Neutrophil (primary cell): Measurements from ENCODE around the gene PABPC1L.

Experiments used
- H3K27ac ChIP-seq: fragments of 200-600 bp; sonication (generic); 2 replicates; pipeline ENCODE4 v1.5.1; 2016; ENCODE audit warnings: mild to moderate bottlenecking, moderate library complexity
- H3K27me3 ChIP-seq: fragments of 200-600 bp; sonication (generic); 2 replicates; pipeline ENCODE4 v1.6.0; 2016; ENCODE audit warnings: mild to moderate bottlenecking
- H3K36me3 ChIP-seq: fragments of 200-600 bp; sonication (generic); 2 replicates; pipeline ENCODE4 v1.5.1; 2017
- H3K4me1 ChIP-seq, 2 experiments: fragments of 200-600 bp in 1 of 2; sonication (generic) in 1 of 2; 1 replicate in 1 of 2; 2 replicates in 1 of 2; pipeline versions ENCODE4 v1.5.1 to v1.6.1; 2013 to 2016; ENCODE audit warnings: low read depth in 1 of 2, low read length in 1 of 2, mild to moderate bottlenecking in 1 of 2, moderate library complexity in 1 of 2; ENCODE audit not compliant: control insufficient read depth in 1 of 2, insufficient read depth in 1 of 2
- H3K4me3 ChIP-seq, 2 experiments: fragments of 200-600 bp in 1 of 2; sonication (generic) in 1 of 2; 1 replicate in 1 of 2; 2 replicates in 1 of 2; pipeline ENCODE4 v1.5.1; 2013 to 2016; ENCODE audit warnings: low read depth in 1 of 2, low read length in 1 of 2, mild to moderate bottlenecking in 1 of 2, moderate library complexity in 1 of 2
- H3K9me3 ChIP-seq: fragments of 200-600 bp; sonication (generic); 2 replicates; pipeline ENCODE4 v1.5.1; 2016
- TF ChIP-seq, protein P1 (sequence below): fragments of 200-600 bp; sonication (generic); IDR thresholded peaks from 2 replicates; pipeline ENCODE4 v1.5.1; 2016; ENCODE audit warnings: antibody characterized with exemption

Gene PABPC1L

DNA sequence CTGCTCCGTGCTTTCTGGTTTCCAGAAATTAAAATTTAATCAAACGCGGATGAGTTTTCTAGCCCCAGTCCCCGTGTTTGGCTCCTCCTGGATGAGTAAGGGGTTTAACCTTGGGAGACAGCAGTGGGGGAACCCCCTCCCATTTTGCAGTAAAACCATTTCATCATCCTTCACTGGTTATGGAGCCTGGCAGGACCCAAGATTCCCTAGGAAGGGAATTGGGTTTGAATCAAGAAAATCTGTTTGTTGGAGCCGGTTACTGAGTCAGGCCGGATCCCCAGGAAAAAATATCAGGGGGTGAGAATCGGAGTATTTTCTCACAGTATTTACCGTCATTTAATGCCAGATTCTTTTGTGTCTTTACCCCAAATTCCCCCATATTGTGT lies 23.6 kb upstream of the PABPC1L start:
- Histone ChIP-seq H3K27ac (peak overlapping the region; percentile 97), H3K4me3 (peak overlapping the region; percentile 79 to 95), H3K4me1 (peaks cover 56 to 57% of the 10 kb centered on the region in 2 experiments), H3K36me3 (peaks cover 5% of the 10 kb centered on the region), H3K27me3 (no peaks in the 10 kb centered on the region), H3K9me3 (no peaks in the 10 kb centered on the region)
- TF ChIP-seq, protein P1, sequence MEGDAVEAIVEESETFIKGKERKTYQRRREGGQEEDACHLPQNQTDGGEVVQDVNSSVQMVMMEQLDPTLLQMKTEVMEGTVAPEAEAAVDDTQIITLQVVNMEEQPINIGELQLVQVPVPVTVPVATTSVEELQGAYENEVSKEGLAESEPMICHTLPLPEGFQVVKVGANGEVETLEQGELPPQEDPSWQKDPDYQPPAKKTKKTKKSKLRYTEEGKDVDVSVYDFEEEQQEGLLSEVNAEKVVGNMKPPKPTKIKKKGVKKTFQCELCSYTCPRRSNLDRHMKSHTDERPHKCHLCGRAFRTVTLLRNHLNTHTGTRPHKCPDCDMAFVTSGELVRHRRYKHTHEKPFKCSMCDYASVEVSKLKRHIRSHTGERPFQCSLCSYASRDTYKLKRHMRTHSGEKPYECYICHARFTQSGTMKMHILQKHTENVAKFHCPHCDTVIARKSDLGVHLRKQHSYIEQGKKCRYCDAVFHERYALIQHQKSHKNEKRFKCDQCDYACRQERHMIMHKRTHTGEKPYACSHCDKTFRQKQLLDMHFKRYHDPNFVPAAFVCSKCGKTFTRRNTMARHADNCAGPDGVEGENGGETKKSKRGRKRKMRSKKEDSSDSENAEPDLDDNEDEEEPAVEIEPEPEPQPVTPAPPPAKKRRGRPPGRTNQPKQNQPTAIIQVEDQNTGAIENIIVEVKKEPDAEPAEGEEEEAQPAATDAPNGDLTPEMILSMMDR = no peak

DNA sequence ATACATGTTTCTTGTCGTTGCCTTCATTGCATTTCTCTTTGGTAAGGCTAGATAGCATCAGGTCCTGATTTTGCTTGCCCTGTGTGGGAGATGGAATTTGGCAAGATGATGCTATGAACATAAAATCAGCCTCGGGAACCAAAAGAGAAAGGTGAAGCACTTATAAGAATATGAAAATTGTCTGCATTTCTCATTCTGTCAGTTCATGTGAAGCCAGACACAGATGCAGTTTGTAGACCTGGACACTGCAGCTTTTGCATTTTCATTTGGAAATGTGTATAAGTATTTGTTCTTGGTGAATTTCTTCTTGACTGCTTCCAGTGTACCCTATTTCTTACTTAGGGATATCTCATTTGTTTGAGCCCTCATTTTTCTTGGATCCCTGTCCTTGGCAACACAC lies 23.0 kb upstream of the PABPC1L start:
- peaks cover 5% of the 10 kb centered on the region for H3K36me3 ChIP-seq
- TF ChIP-seq, protein P1 = no peak
- H3K27ac ChIP-seq = peak overlapping the region; percentile 97
- H3K4me1 ChIP-seq = peaks cover 62 to 63% of the 10 kb centered on the region in 2 experiments
- no peaks in the 10 kb centered on the region for H3K9me3 ChIP-seq
- H3K4me3 ChIP-seq = peak overlapping the region; percentile 79 to 95
- no peaks in the 10 kb centered on the region for H3K27me3 ChIP-seq

DNA sequence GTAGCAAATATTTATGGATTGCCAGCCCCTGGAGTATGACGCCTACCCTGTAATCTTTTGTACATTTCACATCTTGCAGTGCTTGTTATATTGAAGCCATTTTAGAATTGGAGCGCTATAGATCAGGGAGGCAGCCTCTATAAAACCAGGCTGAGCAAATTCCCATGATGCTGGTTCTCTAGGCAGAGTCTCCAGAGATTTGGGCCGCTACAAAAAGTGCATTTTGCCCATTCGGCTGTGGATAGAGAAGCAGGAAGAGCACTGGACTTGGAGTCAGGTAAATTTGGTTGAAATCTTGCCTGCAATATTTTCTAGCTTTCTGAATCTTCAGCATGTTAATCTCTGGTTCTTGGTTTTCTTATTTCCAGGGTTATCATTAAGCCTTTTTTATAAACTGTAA lies 22.4 kb upstream of the PABPC1L start:
- Histone ChIP-seq H3K4me3 (peak overlapping the region; percentile 79 to 95), H3K9me3 (no peaks in the 10 kb centered on the region), H3K27ac (peak overlapping the region; percentile 97), H3K36me3 (peaks cover 5% of the 10 kb centered on the region), H3K4me1 (peaks cover 64 to 67% of the 10 kb centered on the region in 2 experiments), H3K27me3 (no peaks in the 10 kb centered on the region)
- TF ChIP-seq, protein P1 = no peak

DNA sequence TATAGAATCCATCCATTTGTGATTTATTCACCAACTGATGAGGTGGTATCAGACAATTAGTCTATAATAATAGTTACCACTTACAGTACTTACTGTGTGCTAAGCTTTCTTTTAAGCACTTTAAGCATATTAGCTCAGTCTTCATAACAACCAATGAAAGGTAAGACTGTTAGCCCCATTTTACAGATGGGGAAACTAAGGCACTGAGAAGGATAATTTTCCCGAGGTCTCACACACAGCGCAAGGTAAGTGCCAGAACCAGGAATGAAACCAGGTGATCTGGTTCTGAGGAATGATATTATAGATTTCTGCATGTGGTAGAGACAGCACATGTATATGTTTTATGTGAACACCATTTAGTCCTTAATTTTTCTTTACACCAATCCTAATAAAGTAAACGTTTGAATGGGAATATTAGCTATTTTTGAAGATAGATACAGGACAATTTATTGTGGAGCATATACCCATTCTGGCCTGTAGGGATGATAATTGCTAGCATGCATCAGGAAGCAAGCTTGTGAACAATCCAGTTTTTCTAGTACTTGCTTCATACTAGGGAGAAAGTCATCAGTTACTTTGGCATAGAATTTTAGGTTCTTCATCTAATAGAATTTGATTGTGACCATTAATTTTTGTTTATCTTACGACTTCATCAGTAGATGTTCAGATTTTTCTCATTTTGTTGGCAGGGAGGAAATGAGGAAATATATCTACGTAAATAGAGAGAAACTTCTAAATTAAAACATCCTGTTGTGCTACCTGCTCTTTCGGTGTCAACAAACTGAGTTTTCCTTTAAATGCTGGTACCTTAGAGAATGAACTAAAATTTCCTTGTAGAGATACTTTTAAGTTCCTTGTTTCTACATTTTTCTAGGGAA lies 21.4 kb upstream of the PABPC1L start:
- peaks cover 64 to 67% of the 10 kb centered on the region in 2 experiments for H3K4me1 ChIP-seq
- peaks cover 5% of the 10 kb centered on the region for H3K36me3 ChIP-seq
- no peaks in the 10 kb centered on the region for H3K27me3 ChIP-seq
- H3K27ac ChIP-seq = peak overlapping the region; percentile 68
- H3K4me3 ChIP-seq = peak overlapping the region in 1 of 2 experiments; percentile 12
- no peaks in the 10 kb centered on the region for H3K9me3 ChIP-seq
- TF ChIP-seq, protein P1 = no peak

DNA sequence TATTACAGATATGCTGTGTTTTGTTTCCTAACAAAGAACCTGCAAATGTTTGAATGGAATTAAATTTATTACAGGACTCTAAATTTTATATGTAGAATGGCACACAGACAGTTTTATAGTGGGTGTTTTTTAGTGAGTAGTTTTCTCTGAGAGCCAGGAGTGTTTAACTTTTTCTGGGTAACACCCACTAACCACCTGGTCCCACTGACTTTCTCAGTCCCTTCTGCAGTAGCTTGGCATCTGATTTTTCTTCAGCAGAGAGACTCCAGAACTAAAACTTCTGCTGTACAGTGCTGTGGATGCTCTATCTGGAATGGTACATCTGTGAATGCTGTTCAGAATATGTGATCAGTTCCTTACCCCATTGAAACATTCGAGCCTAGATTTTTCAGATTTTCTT lies 18.0 kb upstream of the PABPC1L start:
- H3K36me3 ChIP-seq = peaks cover 5% of the 10 kb centered on the region
- peak overlapping the region; percentile 12 for H3K27ac ChIP-seq
- no peaks in the 10 kb centered on the region for H3K27me3 ChIP-seq
- TF ChIP-seq, protein P1 = no peak
- no peak overlapping the region for H3K4me3 ChIP-seq
- no peaks in the 10 kb centered on the region for H3K9me3 ChIP-seq
- peaks cover 78 to 80% of the 10 kb centered on the region in 2 experiments for H3K4me1 ChIP-seq
